BE2C (cell line): ENCODE measurements around the gene ERVW-1. TPM values are rescaled to one million over a fixed set of nuclear protein-coding genes. Genes with fewer than 3 reads are reported as not detected.
"Not testable (repeated sequence)": the region's sequence is repeated elsewhere in the genome, so short reads cannot be mapped to it uniquely, and the experiment has no call there.

Experiments
- DNase-seq: peaks from one replicate; pipeline ENCODE4 v3.0.0-alpha.2; 2020
- H3K27me3 ChIP-seq: fragments of 250-450 bp; sonication (Bioruptor Pico); 2 replicates; pipeline ENCODE4 v1.5.1; 2020; ENCODE audit warnings: mild to moderate bottlenecking
- H3K36me3 ChIP-seq: fragments of 250-450 bp; sonication (Bioruptor Pico); 2 replicates; pipeline ENCODE4 v1.5.1; 2020; ENCODE audit warnings: mild to moderate bottlenecking
- H3K4me1 ChIP-seq: fragments of 250-450 bp; sonication (Bioruptor Pico); 2 replicates; pipeline ENCODE4 v1.5.1; 2020
- H3K4me3 ChIP-seq: 2 replicates; pipeline ENCODE4 v1.5.1; 2011; ENCODE audit warnings: low read depth, low read length
- H3K9me3 ChIP-seq: fragments of 250-450 bp; sonication (Bioruptor Pico); 2 replicates; pipeline ENCODE4 v1.5.1; 2020
- polyA plus RNA-seq: library from polyadenylated mRNA; unstranded; fragments of >200 nt; gene quantifications from one replicate; pipeline ENCODE4 v1.2.1, GENCODE V29; 2012; ENCODE audit warnings: low read depth, missing spikeins; ENCODE audit not compliant: insufficient read length, insufficient read depth
- TF ChIP-seq, protein P1 (sequence below): IDR thresholded peaks from 2 replicates; pipeline ENCODE4 v1.5.1; 2012; ENCODE audit warnings: mild to moderate bottlenecking, low read depth, low read length

ERVW-1 gene
- 0.25 TPM for polyA plus RNA-seq

GRCh38 chr7:92477681-92478080, at the start of gene ERVW-1:
Gene ERVW-1 (minus strand): TSS chr7:92477946. CDS start chr7:92470381, 7,565 bp downstream.
- DNase-seq, H3K9me3 ChIP-seq, H3K4me3 ChIP-seq, H3K36me3 ChIP-seq, H3K4me1 ChIP-seq, H3K27me3 ChIP-seq: not testable (repeated sequence)

DNA sequence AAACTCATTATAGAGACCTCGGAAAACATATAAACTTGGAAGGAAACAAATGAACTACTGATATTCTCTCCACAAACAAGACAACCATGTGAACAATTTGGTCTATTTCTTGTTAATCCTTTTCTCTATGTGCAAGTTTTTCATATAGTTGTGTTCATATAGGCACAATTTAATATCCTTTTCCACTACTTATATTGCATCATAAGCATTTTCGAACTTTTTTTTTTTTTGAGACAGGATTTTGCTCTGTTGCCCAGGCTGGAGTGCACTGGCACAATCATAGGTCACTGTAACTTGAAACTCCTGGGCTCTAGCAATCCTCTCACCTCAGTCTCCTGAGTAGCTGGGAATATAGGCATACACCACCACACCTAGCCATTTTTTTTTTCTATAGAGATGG, 45.4 kb upstream of the ERVW-1 start:
- H3K4me1 ChIP-seq: no peaks in the 10 kb centered on the region
- H3K4me3 ChIP-seq: no peak overlapping the region
- H3K36me3 ChIP-seq: no peaks in the 10 kb centered on the region
- H3K9me3 ChIP-seq: no peaks in the 10 kb centered on the region
- DNase-seq: no peak
- TF ChIP-seq, protein P1, sequence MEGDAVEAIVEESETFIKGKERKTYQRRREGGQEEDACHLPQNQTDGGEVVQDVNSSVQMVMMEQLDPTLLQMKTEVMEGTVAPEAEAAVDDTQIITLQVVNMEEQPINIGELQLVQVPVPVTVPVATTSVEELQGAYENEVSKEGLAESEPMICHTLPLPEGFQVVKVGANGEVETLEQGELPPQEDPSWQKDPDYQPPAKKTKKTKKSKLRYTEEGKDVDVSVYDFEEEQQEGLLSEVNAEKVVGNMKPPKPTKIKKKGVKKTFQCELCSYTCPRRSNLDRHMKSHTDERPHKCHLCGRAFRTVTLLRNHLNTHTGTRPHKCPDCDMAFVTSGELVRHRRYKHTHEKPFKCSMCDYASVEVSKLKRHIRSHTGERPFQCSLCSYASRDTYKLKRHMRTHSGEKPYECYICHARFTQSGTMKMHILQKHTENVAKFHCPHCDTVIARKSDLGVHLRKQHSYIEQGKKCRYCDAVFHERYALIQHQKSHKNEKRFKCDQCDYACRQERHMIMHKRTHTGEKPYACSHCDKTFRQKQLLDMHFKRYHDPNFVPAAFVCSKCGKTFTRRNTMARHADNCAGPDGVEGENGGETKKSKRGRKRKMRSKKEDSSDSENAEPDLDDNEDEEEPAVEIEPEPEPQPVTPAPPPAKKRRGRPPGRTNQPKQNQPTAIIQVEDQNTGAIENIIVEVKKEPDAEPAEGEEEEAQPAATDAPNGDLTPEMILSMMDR: no peak
- H3K27me3 ChIP-seq: no peaks in the 10 kb centered on the region

DNA sequence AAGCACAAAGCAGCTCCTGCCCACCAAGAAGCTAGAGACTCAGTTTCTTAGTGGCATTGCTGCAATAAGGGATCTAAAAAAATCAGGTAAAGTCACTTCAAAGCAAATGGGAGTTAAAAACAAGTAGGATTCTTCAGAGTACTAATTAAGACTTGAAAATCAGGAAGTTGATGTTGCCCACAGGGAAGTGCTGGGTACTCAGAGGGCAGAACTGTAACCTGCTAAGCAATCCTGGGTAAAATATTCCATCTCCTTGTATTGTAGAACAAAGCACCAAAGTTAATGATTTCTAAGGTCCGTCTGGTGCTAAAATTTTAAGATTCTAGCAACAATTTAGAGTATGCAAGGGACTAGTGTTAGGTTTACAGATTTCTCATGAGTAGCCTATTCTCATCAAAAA, 42.3 kb upstream of the ERVW-1 start:
- H3K27me3 ChIP-seq: no peaks in the 10 kb centered on the region
- TF ChIP-seq, protein P1: no peak
- no peaks in the 10 kb centered on the region for H3K9me3 ChIP-seq
- no peaks in the 10 kb centered on the region for H3K36me3 ChIP-seq
- H3K4me3 ChIP-seq: no peak overlapping the region
- DNase-seq: no peak
- H3K4me1 ChIP-seq: no peaks in the 10 kb centered on the region

- Histone ChIP-seq H3K36me3 (no peaks in the 10 kb centered on the region), H3K4me1 (no peaks in the 10 kb centered on the region), H3K4me3 (no peak overlapping the region), H3K27me3 (no peaks in the 10 kb centered on the region), H3K9me3 (no peaks in the 10 kb centered on the region)
- no peak for DNase-seq
- TF ChIP-seq, protein P1: no peak
Measured at GRCh38 chr7:92517631-92518030, 39.9 kb upstream of the ERVW-1 start.

GRCh38 chr7:92513167-92513902, 35.6 kb upstream of the ERVW-1 start:
- Histone ChIP-seq H3K27me3 (no peaks in the 10 kb centered on the region), H3K4me3 (no peak overlapping the region), H3K36me3 (no peaks in the 10 kb centered on the region), H3K4me1 (no peaks in the 10 kb centered on the region), H3K9me3 (no peaks in the 10 kb centered on the region)
- TF ChIP-seq, protein P1: no peak
- no peak for DNase-seq

DNA sequence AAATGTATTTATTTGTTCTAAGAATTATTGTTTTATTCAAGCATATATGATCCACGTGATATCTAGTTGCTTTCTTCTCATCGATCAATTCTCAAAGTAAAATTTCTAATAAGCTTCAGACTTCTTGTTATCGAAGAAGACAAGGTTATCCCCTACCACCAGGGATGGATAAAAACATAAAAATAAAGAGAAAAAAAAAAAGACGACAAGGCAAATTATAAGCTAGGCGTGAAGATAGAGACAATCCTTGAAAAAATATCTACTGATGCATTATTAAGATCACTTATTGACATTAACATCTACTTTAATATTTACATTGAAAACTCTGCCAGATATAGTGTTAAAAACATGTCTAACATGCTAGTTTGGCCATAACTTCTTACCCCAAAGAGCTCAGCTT, 31.2 kb upstream of the ERVW-1 start:
- Histone ChIP-seq H3K4me3 (no peak overlapping the region), H3K4me1 (no peaks in the 10 kb centered on the region), H3K27me3 (no peaks in the 10 kb centered on the region), H3K9me3 (no peaks in the 10 kb centered on the region), H3K36me3 (no peaks in the 10 kb centered on the region)
- DNase-seq: no peak
- TF ChIP-seq, protein P1: no peak

- TF ChIP-seq, protein P1: no peak
- Histone ChIP-seq H3K27me3 (no peaks in the 10 kb centered on the region), H3K36me3 (no peaks in the 10 kb centered on the region), H3K4me3 (no peak overlapping the region), H3K4me1 (no peaks in the 10 kb centered on the region), H3K9me3 (no peaks in the 10 kb centered on the region)
- DNase-seq: no peak
Measured at GRCh38 chr7:92506363-92506762, 28.6 kb upstream of the ERVW-1 start.
